ENCODE data around the gene DCLK2.

The DCLK2 gene

DNA sequence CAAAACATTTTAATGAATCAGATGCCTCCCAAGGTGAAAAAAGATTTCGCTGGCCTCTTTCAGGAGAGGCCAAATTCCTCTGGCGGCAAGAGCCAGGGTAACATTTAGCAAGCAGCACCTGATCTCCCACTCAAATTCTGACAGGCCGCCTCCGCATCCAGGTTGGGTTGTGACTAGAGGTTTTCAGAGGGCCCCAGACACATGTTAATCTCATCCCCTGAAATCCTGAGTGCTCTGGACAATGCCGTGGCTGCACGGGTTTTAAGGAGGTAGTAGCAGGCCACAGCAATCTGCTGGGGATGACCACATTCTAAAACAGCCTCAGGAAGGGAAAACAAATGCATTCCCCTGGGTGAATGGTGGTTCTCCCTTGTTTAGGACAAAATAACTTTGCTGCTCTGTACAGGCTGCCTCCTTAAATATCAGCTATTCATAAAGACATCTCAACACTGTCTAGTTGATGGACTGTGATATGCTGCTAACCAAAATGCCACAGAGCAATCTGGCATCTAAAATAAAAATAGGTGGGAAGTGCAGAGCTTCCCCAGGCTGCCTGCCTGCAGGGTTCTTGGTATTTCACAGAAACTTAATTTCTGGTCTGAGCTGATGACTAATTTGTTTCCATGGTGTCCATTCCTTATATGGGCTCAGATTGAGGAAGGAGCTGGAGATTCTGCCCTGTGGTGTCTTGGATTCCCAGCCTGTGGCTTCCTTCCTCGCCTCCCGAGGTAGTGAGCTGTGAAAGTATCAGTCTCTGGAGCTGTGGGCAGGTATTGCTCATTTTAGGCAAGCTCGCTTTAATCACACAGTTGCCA lies 202.0 kb downstream of the DCLK2 start:
- no peak for DNase-seq

GRCh38 chr4:150280975-150281374 lies 202.7 kb downstream of the DCLK2 start:
- DNase-seq = no peak

DNA sequence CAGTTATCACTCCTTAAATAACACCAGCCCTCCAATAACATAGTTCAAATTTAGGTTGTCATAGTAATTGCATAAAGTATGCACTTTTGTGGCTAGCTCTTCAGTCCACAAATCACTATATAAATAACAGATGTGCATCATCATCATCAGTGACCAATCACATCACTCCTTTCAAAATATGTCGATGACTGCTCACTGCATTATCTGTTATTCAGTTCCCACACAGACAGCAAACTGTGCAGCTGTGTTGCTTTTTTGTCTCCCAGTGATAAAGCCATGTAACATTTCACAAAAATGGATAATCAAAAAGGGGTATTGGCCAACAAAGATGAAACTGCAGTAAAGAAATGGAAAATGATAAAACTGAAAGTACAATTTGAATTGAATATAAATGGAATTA lies 205.4 kb downstream of the DCLK2 start:
- no peak for DNase-seq

DNA sequence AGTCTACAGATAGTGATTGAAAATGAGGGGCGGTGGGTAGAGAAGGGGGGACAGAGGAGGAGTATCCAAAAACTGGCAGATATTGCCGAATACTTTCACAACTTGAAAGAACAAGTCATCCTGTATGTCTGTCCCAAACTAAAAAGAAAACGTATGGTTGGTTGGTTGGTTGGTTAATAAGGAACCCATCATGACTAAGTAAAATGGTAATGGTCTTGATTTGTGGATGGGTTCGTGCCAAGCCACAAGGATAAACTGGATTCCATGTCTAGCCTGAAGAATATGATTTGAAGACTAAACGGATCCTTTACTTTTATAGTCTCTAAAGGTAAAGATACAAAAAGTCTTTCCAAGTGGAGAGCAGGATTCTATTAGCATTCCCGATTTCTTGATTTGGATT lies 208.4 kb downstream of the DCLK2 start:
- no peak for DNase-seq

DNA sequence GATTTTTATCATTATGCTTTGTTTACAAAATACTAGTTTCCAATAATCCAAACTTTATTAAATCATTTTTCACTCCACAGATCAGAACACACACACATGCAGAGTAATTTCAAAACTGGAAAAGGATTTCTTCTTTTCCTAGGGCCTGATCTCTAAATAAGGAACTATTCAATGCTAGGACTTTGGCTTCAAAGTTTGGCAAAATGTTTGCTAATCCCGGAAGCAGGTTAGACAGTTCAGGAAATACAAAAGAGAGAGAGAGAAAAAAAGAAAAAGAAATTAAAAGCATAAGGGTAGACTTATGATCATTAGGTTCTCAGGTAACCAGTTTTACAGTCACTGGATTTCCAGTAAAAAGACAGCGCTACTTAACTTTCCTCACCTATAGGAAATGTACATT lies 211.0 kb downstream of the DCLK2 start:
- no peak for DNase-seq

GRCh38 chr4:150289881-150290280 lies 211.6 kb downstream of the DCLK2 start:
- no peak for DNase-seq

GRCh38 chr4:150297861-150298474 lies 219.7 kb downstream of the DCLK2 start:
- peak; percentile 18 for DNase-seq

DNA sequence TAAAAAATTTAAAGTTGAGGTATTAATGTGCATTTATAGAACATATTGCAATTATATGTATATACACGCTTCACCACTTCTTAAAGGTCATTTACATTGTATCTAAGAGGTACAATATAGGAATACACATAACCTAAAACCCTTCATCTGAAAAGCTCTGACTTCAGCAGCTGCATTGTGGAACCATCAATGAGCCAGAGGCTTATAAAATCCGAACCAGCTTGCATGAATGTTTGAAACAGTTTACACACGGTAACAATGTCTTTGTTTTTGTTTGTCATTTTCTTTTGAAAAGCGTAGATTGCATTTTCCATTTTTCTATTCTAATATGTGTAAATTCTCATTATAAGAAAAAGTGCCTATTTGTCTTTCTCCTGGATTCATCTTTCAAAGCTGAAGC lies 221.6 kb downstream of the DCLK2 start:
- no peak for DNase-seq

- no peak for DNase-seq
Measured at GRCh38 chr4:150302553-150302952, 224.3 kb downstream of the DCLK2 start.

GRCh38 chr4:150305995-150306394 lies 227.8 kb downstream of the DCLK2 start:
- no peak for DNase-seq

- no peak for DNase-seq
Measured at GRCh38 chr4:150306719-150307118, 228.5 kb downstream of the DCLK2 start.
